Stimulated activated CD8-positive, alpha-beta memory T cell treated with anti-CD3 and anti-CD28 coated beads, Interleukin-15, amount 100 ng/mL, for 48 hours (primary cell): ENCODE results near the gene SCGB2B2.
"Not testable (repeated sequence)": the region's sequence is repeated elsewhere in the genome, so short reads cannot be mapped to it uniquely, and the experiment has no call there.

ENCODE experiments used
- DNase-seq, 2 donors: peaks; one replicate each; pipeline ENCODE4 v3.0.0-alpha.2; 2020; ENCODE audit warnings: low read depth in 2 of 2

The SCGB2B2 gene

DNA sequence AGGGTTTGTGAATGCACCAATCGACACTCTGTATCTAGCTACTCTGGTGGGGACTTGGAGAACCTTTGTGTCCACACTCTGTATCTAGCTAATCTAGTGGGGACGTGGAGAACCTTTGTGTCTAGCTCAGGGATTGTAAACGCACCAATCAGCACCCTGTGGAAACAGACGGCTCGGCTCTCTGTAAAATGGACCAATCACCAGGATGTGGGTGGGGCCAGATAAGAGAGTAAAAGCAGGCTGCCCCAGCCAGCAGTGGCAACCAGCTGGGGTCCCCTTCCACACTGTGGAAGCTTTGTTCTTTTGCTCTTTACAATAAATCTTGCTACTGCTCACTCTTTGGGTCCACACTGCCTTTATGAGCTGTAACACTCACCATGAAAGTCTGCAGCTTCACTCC is 8.3 kb downstream of the SCGB2B2 start:
- DNase-seq, result not testable (repeated sequence)

DNA sequence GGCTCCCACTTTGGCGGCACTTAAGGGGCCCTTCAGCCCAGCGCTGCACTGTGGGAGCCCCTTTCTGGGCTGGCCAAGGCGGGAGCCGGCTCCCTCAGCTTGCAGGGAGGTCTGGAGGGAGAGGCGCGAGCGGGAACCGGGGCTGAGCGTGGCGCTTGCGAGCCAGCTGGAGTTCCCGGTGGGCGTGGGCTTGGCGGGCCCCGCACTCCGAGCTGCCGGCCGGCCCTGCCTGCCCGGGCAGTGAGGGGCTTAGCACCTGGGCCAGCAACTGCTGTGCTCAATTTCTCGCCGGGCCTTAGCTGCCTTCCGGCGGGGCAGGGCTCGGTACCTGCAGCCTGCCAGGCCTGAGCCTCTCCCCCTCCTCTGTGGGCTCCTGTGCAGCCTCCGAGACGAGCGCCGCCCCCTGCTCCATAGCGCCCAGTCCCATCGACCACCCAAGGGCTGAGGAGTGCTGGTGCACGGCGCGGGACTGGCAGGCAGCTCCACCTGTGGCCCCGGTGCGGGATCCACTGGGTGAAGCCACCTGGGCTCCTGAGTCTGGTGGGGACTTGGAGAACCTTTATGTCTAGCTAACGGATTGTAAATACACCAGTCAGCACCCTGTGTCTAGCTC is 8.8 kb downstream of the SCGB2B2 start:
- DNase-seq, result not testable (repeated sequence)

DNA sequence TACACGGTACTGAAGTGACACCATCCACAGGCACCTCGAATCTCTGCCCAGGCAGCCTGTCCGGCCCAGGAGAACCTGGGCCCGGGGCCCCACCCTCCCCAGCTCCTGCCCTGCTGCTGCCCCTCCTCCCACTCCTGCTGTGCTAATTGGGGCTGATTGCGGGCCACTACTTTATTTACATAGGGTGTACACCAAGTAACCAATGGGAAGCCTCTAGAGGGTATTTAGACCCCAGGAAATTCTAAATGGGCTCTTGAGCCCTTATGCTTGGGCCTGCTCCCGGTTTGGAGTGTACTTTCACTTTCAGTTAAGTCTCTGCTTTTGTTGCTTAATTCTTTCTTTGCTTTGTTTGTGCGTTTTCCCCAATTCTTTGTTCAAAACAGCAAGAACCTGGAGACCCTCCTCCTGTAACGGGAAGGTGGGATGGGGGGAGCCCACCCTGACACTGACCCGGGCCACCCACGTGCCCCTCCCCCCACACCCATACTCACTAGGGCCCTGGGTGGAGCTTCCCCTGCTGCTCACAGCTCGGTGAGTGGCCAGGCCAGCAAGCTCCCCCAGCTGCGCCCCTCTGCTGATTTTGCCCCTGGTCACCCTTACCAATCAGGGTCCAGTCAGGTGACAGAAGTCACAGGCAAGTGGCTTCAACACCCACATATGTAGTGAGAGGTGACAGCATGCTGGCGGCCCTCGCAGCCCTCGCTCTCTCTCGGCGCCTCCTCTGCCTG is 9.4 kb downstream of the SCGB2B2 start:
- no peak for DNase-seq

DNA sequence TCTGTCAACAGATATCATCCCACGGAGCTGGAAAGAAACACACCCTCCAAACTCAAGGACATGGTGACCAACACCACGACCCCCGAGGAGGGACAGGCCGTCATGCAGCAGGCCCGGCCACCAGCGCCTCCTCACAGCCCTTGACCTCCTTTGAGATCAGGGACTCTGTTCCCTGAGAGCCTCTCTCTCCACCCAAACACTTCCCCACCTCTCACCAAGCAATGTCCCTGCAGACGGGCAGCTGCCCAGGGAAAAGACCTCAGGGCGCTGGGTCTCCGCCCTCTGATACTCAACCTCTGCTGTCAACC is 10.0 kb downstream of the SCGB2B2 start:
- DNase-seq, result no peak

DNA sequence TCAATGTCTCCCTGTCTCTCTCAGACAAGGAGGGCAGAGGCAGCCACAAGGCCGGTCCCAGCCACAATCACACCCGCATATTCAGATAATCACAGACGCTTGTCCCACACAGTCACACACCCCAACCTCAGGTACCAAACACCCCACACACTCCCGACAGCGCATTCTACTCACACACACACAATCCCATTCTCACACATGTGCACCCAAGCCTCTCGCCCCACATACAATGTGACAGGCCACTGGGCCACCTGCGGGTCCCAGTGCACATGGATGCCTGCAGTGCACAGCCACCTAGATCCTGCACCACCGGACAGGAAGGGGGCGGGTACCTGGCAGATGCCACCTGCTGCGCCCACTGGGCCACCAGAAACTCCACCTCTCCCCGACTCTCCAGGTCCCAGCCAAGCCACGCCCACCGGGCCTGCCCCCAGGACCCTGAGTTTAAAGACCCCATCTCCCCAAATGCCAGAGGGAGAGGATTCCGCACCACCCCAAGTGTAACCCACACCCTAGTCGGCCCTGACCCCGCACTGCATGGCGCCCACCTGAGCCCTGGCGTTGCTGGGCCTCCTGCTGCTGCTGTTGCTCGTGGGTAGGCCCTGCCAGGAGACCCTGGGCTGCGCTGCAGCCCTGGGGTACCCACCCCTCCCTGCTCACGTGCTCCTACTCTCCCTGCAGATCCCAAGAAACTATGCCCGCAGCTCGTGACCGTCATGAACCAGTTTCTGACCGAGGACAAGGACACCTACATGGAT is 10.6 kb downstream of the SCGB2B2 start:
- no peak for DNase-seq

DNA sequence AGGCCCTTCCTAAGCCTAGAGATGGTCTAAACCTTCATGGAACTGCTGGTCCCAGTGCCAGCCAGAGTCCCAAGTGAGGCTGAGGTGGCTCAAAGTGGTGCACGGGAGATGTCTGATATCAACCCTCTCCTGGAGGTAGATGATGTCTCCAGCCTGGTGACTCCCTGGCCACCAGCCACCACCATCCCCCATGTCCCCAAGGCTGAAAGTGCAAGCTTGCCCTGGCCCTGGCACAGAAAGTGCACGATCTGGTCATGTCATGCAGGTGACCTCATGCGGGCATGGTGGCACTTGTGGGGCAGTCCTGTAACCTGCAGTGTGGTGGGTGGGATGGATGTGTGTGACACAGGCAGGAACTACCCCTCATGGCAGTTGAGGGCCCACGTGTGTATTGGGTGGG is 11.7 kb downstream of the SCGB2B2 start:
- DNase-seq, result not testable (repeated sequence)

DNA sequence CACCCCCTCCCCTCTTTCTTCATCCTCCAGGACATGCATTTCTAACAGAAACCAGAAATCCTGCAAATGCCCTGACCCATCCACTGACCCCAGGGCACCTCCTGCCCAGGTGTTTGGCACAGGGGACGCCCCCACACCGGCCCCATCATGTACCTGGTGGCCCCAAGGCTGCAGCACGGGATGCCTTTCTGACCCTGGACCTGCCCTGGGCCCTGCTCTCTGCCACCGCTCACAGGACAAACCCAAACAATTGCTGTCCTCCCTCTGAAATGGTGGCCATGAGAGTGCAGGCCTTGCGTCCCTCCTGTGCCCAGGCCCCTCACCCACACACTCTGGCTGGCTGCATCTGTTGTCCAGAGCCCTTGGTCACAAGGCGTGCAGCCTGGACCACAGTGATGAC is 12.1 kb downstream of the SCGB2B2 start:
- DNase-seq, result no peak

DNA sequence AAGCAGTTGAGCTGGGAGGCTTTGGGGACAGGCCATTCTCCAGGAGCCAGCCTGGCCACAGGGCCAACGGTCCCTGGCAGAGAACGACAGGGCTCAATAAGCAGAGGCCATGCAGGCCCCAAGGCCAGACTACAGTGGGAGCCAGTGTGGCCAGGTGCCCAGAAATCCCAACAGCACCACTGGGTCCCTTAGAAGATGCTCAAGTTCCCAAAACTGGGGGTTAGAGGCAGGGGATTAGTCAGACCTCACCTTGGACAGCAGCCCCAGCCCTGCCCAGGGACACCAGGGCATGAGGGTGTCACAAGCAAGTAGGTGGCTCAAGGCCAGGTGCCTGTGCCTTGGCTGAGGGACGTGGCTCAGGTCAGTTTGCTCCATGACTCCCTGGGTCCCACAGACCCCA is 12.8 kb downstream of the SCGB2B2 start:
- no peak for DNase-seq

DNA sequence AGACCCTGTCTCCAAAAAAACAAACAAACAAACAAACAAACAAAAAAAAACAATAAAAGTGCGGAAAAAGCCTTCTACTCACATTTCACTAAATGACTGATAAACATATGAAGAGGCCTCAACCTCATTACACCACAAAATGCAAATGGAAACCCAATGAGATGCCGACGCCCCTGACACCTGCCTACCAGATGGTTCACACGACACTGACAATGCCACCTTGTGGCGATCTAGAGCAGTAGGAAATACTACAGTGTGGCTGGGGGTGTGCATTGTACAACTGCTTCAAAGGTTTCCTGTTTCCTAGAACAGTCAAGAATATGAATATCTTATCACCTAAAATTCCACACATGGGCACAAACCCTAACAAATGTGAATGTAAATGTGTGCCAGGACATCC is 14.0 kb downstream of the SCGB2B2 start:
- peak in 1 of 2 donors; percentile 13 for DNase-seq

DNA sequence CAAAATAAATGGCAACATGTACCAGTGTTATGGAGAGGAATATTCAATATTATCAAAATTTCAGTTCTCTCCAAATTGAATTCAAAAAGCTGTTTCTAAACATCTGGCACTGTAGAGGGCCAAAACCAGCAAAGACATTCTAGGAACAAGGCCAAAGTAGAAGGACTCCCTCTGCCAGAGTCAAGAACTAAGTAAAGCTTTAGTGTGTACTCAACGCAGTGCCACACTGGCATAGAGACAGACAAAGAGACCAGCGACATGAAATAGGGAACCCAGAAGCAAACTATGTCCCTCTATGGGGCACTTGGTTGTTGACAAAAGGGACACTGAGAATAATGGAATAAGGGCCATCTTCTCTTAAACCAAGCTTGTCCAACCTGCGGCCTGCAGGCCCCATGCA is 15.6 kb downstream of the SCGB2B2 start:
- DNase-seq, result no peak

DNA sequence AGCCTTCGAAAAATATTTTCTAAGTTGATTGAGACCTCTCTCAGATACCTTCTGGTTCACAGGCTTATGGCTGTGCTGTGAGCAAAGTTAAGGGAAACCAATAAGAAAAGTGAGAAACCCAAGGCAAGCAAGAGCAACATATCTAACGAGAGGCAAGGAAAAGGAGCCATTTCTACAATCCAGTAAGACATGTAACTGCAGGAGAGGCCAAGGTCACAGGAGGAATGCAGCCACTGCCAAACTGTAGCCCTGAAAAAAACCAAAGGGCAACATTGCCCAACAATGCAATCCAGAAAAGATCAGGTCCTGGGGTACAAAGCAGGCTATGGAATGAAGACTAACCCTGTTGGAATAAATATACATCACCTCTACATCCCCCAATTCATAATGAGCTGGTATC is 21.3 kb downstream of the SCGB2B2 start:
- no peak for DNase-seq

DNA sequence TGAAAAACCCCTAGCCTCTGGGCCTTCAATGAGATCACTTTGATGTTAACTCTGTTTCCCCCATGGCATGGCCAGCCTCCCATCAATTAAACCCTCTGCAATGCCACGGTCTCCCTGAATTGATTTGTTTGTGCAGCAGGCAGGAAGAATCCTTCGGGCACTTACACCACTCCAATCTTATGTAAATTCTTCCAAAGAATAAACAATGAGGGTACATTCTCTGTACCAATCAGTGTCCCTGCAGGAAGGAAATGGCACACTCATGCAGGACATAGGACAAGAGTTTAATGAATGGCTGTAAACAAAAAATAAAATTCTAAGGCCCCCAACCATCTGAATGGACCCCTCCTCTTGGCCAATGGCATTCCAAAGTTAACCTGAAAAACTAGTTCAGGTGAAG is 22.2 kb downstream of the SCGB2B2 start:
- no peak for DNase-seq

DNA sequence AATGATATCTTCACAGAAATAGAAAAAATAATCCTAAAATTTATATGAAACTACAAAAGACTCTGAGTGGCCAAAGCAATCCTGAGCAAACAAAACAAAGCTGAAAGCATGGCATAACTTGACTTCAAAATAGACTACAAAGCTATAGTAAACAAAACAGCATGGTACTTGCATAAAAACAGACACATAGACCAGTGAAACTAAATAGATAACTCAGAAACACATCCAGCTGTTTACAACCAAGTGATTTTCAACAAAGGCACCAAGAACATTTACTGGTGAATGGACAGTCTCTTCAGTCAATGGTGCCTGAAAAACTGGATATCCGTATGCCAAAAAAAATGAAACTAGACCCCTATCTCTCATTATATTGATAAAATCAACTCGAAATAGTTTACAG is 25.2 kb downstream of the SCGB2B2 start:
- no peak for DNase-seq

DNA sequence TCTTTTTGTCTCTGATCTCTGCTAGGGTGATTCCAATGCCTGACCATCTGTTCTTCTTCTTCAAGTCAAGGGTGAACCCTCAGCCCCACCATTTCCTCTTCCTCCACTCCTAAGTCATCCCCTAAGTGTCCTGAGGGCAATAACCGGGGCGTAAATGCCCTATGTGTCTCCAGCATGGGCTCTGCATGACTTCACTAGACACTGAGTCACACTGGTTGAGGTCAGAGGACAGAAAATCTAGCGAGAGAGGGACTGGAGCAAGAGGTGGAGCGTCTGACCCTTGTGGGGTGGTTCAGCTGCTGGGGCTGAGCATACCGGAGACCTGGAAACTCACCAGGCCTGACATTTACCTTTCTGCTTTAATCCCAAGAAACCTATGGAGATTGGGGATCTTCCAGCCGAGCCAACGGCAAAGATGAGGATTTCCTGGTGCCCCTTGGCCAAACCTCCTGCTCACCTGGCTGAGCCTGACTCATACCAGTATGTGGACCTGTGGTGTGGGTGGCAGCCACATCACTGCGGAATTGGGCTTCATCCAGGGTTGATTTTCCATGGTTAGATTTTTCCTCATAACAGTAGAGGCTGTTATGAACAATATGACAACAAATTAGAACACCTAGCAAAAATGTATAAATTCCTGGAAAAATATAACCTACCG is 26.9 kb downstream of the SCGB2B2 start:
- DNase-seq, result no peak

DNA sequence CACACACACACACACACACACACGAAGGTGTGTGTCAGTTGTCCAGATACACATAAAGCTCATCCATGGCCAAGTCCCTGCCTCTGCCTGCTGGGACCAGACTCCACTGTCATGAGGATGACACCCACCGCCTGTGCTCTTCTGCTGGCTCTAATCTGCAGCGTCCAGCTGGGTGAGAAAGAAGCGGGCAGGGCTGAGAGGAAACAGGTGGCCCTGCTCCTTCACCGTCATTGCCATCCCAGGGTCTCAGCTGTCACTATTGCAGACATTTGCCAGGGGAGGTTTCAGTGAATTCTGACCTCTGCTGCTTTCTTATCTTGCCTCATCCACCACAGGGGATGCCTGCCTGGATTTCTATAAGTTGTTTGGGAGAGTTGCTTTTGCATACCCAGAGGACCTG is 31.4 kb downstream of the SCGB2B2 start:
- DNase-seq, result no peak

DNA sequence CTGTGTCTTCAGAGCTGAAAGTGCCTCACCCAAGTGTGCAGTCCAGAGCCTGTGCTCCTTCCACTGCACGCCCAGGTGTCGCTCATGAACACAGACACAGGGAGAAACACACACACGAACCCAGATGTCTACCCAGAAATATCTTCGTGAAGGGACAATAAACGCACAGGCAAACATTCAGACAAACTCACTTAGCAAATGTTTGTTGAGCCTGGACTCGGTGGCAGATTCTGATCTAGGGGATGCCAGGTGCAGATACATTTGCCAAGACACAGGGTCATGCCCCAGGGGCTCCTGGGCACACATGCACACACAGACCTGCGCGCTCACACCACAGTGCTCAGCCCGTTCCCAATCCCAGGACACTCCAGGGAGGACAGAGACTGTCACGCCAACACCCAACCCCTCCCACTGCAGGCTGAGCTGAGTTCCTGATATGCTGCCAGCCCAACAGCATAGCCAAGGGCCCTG is 31.9 kb downstream of the SCGB2B2 start:
- no peak for DNase-seq

DNA sequence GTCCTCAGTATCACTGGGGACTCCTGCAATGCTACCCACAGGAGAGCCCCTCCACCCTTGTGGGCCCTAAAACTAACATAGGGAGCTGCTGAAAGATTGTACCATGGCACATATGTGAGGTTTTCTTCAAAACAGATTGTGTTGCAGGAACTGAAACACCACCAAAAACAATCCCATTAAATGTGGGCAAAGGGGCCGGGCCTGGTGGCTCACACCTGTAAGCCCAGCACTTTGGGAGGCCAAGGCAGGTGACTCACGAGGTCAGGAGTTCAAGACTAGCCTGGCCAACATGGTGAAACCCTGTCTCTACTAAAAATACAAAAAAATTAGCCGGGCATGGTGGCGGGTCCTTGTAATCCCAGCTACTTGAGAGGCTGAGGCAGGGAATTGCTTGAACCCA is 34.7 kb downstream of the SCGB2B2 start:
- no peak for DNase-seq

DNA sequence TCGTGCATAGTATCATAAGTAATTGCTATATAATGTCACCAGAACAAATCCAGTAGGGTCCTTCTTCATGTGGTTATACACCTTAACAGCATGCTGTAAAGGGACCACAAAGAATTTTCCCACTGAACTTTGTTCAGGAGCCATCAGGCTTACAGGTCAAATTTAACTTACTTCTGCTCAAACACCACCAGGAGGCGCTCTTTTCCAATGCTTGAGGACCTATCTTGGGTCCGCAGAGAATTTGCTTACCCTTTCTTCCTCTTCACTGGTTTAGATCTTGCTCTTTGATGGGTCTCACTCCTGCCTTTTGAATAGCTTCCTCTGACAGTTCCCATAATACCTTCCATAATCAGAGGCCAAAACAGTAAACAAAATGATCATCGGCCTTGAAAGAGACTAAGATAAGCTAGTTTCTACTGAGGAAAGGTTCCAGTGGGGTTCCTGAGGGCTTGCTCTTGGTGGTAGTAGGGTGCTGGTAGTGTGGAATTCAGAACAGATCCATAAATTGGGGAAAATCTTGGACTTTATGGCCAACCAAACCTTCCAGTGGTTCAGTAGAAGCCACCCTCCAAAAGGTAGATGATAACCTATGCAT is 37.4 kb downstream of the SCGB2B2 start:
- peak; percentile 10 to 16 for DNase-seq

DNA sequence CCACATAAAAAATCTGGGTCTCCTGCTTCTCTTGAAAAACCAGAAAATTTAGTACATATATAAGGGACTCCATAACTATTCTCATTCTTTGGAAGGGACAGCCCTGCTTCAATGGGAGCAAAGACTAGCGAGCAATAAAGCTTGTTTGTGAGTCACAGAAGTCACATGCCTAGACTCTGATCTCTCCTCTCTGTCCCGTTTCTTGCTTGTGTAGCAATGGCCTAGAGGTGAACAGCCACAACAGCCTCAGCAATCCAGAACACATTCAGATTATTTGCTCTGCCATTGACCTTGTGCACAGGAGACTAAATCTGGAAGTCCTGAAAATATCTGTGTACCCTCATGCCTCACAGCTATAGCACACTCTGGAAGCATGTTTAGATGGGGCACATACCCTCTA is 43.2 kb downstream of the SCGB2B2 start:
- no peak for DNase-seq
